ENCODE results near the gene MFF.

DNA sequence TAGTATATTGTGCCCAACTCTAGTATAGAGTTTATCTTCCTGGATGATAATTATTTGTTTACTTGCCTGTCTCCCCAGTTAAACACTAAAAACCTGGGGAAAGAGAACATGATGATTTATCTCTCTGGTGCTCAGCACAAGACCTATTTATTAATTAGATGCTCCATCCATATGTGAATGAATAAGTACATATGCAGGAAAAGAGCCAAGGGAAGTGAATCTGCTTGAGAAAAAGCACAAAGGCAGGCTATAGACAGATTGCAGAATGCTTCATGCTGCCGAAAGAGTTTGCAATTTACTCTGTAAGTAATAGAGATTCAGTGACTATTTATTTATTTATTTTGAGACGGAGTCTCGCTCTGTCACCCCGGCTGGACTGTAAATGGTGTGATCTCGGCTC is 37.3 kb upstream of the MFF start:
- TF ChIP-seq, protein P1, sequence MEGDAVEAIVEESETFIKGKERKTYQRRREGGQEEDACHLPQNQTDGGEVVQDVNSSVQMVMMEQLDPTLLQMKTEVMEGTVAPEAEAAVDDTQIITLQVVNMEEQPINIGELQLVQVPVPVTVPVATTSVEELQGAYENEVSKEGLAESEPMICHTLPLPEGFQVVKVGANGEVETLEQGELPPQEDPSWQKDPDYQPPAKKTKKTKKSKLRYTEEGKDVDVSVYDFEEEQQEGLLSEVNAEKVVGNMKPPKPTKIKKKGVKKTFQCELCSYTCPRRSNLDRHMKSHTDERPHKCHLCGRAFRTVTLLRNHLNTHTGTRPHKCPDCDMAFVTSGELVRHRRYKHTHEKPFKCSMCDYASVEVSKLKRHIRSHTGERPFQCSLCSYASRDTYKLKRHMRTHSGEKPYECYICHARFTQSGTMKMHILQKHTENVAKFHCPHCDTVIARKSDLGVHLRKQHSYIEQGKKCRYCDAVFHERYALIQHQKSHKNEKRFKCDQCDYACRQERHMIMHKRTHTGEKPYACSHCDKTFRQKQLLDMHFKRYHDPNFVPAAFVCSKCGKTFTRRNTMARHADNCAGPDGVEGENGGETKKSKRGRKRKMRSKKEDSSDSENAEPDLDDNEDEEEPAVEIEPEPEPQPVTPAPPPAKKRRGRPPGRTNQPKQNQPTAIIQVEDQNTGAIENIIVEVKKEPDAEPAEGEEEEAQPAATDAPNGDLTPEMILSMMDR (IDR thresholded peaks at IDR 0.05; ENCODE audit: control extremely low read depth in 1 of 3, insufficient read depth in 1 of 3, low read depth in 1 of 3, low read length in 3 of 3), result no peak
- TF ChIP-seq POLR2A (IDR thresholded peaks at IDR 0.05; ENCODE audit: control extremely low read depth in 1 of 2, low read depth in 2 of 2, low read length in 2 of 2), result no peak
- TF ChIP-seq SP1 (IDR thresholded peaks at IDR 0.05; ENCODE audit: low read depth, low read length), result no peak
- TF ChIP-seq RFX5 (IDR thresholded peaks at IDR 0.05; ENCODE audit: borderline replicate concordance, low read depth, low read length), result no peak
- TF ChIP-seq EP300 (IDR thresholded peaks at IDR 0.05; ENCODE audit: borderline replicate concordance in 1 of 2, low read depth in 2 of 2, low read length in 2 of 2), result no peak
- TF ChIP-seq EZH2 (IDR thresholded peaks at IDR 0.05; ENCODE audit: low read depth, low read length, severe bottlenecking), result no peak
- TF ChIP-seq, protein P2, sequence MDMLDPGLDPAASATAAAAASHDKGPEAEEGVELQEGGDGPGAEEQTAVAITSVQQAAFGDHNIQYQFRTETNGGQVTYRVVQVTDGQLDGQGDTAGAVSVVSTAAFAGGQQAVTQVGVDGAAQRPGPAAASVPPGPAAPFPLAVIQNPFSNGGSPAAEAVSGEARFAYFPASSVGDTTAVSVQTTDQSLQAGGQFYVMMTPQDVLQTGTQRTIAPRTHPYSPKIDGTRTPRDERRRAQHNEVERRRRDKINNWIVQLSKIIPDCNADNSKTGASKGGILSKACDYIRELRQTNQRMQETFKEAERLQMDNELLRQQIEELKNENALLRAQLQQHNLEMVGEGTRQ (IDR thresholded peaks at IDR 0.05; ENCODE audit: low read length), result no peak
- no peak for TF ChIP-seq KDM1A (IDR thresholded peaks at IDR 0.05; ENCODE audit: borderline replicate concordance, low read length)
- no peak for TF ChIP-seq JUN (IDR thresholded peaks at IDR 0.05; ENCODE audit: low read depth, low read length)

Measured in H1 (cell line).